ENCODE results near the gene CTNNA3.

DNA sequence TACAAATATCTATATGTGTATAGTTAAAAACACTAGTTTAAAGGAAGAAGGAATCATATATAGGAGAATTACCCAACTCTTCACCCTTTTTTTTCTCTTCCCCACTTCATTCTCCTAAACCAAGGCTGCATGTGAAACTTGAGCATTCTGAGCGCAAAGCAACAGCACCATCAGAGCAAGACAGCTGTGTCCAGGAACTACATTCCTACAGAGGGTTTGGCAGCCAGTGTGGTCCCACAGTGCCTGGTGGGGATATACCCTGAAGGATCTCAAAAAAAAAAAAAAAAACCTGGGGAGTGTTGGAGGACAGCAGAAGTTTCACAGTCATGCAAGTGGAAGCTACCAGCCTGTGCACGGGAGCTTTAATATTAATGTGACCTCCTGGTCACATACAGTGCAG lies 310.4 kb downstream of the CTNNA3 start:
- TF ChIP-seq, protein P1, sequence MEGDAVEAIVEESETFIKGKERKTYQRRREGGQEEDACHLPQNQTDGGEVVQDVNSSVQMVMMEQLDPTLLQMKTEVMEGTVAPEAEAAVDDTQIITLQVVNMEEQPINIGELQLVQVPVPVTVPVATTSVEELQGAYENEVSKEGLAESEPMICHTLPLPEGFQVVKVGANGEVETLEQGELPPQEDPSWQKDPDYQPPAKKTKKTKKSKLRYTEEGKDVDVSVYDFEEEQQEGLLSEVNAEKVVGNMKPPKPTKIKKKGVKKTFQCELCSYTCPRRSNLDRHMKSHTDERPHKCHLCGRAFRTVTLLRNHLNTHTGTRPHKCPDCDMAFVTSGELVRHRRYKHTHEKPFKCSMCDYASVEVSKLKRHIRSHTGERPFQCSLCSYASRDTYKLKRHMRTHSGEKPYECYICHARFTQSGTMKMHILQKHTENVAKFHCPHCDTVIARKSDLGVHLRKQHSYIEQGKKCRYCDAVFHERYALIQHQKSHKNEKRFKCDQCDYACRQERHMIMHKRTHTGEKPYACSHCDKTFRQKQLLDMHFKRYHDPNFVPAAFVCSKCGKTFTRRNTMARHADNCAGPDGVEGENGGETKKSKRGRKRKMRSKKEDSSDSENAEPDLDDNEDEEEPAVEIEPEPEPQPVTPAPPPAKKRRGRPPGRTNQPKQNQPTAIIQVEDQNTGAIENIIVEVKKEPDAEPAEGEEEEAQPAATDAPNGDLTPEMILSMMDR (IDR thresholded peaks at IDR 0.05): no peak
- TF ChIP-seq POLR2A (IDR thresholded peaks at IDR 0.05): no peak

Data from testis (tissue), 2 donors.